Gastrocnemius medialis (tissue), 4 donors: ENCODE measurements around the gene GNG2. TPM values are rescaled to one million over a fixed set of nuclear protein-coding genes. Genes with fewer than 3 reads are reported as not detected.

ENCODE experiments used
- ATAC-seq, 2 donors: fragments of 150-250 bp; one replicate each; pipeline ENCODE4 v1.9.1; 2016
- DNase-seq, 2 donors: peaks; one replicate each; pipeline ENCODE4 v3.0.0-alpha.2; 2019
- H3K27ac ChIP-seq, 4 donors: fragments of 200-600 bp; sonication (generic); 1 replicate in 1 of 4; 2 replicates in 3 of 4; pipeline ENCODE4 v1.5.1; 2016 to 2018; ENCODE audit warnings: mild to moderate bottlenecking in 2 of 4, moderate library complexity in 1 of 4
- H3K27me3 ChIP-seq, 3 donors: fragments of 200-600 bp; sonication (generic) in 2 of 3; 1 replicate in 1 of 3; 2 replicates in 2 of 3; pipeline versions ENCODE4 v1.5.1 to v1.6.0; 2016 to 2019; ENCODE audit warnings: mild to moderate bottlenecking in 1 of 3, moderate library complexity in 1 of 3
- H3K36me3 ChIP-seq, 2 donors: fragments of 200-600 bp; sonication (generic) in 1 of 2; one replicate each; pipeline ENCODE4 v1.5.1; 2017 to 2018
- H3K4me1 ChIP-seq, 2 donors: fragments of 200-600 bp; sonication (generic) in 1 of 2; one replicate each; pipeline ENCODE4 v1.5.1; 2016 to 2017; ENCODE audit warnings: mild to moderate bottlenecking in 2 of 2
- H3K4me3 ChIP-seq, 4 donors: fragments of 200-600 bp; sonication (generic) in 3 of 4; 1 replicate in 1 of 4; 2 replicates in 3 of 4; pipeline ENCODE4 v1.5.1; 2016 to 2019; ENCODE audit warnings: mild to moderate bottlenecking in 2 of 4
- H3K9me3 ChIP-seq, 3 donors: fragments of 200-600 bp; sonication (generic) in 2 of 3; 1 replicate in 1 of 3; 2 replicates in 2 of 3; pipeline ENCODE4 v1.5.1; 2016 to 2019
- POLR2A ChIP-seq, 2 donors: fragments of 450-650 bp; IDR thresholded peaks; one replicate each; pipeline ENCODE4 v1.6.1; 2017; ENCODE audit warnings: antibody characterized with exemption in 2 of 2, mild to moderate bottlenecking in 2 of 2, moderate library complexity in 2 of 2
- in situ Hi-C, 4 donors: fragments of 200-750 bp; cut with MboI; loops; one replicate each; pipeline versions ENCODE4 v1.15.0 to v1.8.0; 2017; ENCODE audit warnings: low sequenced_read_pairs in 4 of 4
- intact Hi-C: fragments of 100-400 bp; cut with DNase I; formaldehyde crosslinking; loops from one replicate; pipeline ENCODE4 v1.15.1; 2023; ENCODE audit warnings: low total_unique reads
- total RNA-seq, 4 donors: library from RNA; depleted of rRNA; stranded (reverse); fragments of >200 nt; gene quantifications; one replicate each; pipeline versions ENCODE4 v1.1.0 to v1.2.3, GENCODE V29; 2016
- TF ChIP-seq, protein P1 (sequence below), 5 experiments: fragments of 450-650 bp in 3 of 5; fragments of 200-600 bp in 2 of 5; sonication (generic) in 2 of 5; IDR thresholded peaks in 4 of 5; conservative IDR thresholded peaks in 1 of 5; 1 replicate in 4 of 5; 2 replicates in 1 of 5; pipeline ENCODE4 v1.5.1; 2016 to 2019; ENCODE audit warnings: antibody characterized with exemption in 5 of 5, mild to moderate bottlenecking in 3 of 5, moderate library complexity in 3 of 5

GNG2 gene
- total RNA-seq, 4 donors from 2014 or later: 0.41 to 4.9 (median 2.2) TPM

DNA sequence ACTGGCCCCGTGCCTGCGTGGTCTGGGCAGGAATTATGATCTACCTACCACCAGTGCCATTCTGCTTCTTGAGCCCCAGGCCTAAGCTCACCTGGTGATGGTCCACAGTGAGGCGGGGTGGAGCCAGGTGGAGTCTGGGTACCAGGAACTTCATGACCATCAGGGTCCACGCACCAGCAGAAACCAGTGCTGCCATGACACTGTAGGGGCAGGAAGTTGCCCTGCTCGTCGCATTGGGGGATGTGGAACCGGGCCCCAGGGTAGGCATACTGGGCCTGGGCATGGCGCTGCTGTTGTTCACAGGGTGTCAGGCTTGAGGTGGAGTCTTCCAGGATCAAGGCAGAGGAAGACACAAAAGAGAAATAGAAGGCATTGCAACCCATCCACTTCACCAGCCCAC lies 158.6 kb downstream of the GNG2 start:
- in situ Hi-C loops: no loop called here
- Histone ChIP-seq H3K4me1 (peaks cover 0 to 18% of the 10 kb centered on the region in 2 donors), H3K4me3 (no peak overlapping the region), H3K9me3 (no peaks in the 10 kb centered on the region), H3K36me3 (no peaks in the 10 kb centered on the region), H3K27ac (no peak overlapping the region), H3K27me3 (no peaks in the 10 kb centered on the region)
- TF ChIP-seq POLR2A (IDR thresholded peaks at IDR 0.05): no peak
- TF ChIP-seq, protein P1, sequence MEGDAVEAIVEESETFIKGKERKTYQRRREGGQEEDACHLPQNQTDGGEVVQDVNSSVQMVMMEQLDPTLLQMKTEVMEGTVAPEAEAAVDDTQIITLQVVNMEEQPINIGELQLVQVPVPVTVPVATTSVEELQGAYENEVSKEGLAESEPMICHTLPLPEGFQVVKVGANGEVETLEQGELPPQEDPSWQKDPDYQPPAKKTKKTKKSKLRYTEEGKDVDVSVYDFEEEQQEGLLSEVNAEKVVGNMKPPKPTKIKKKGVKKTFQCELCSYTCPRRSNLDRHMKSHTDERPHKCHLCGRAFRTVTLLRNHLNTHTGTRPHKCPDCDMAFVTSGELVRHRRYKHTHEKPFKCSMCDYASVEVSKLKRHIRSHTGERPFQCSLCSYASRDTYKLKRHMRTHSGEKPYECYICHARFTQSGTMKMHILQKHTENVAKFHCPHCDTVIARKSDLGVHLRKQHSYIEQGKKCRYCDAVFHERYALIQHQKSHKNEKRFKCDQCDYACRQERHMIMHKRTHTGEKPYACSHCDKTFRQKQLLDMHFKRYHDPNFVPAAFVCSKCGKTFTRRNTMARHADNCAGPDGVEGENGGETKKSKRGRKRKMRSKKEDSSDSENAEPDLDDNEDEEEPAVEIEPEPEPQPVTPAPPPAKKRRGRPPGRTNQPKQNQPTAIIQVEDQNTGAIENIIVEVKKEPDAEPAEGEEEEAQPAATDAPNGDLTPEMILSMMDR (IDR thresholded peaks at IDR 0.05 in 4 of 5, conservative IDR thresholded peaks at IDR 0.05 in 1 of 5): no peak
- intact Hi-C loops: loop anchor here (5.0 kb wide), 2 partner anchors 33 to 48 kb away; partner anchors contain the start of gene NID2
- ATAC-seq (no peak), DNase-seq (no peak)

Other genes with a start within 250 kb of the GNG2 start
- gene FRMD6, start 208.7 kb upstream of the GNG2 start, total RNA-seq: 10 to 100 TPM in 3 of 4 donors, 1 to 10 TPM in 1; 6.7 to 15.9 (median 13.0) TPM
- gene RTRAF, start 128.9 kb downstream of the GNG2 start, total RNA-seq: 10 to 100 TPM; 68.6 to 91.2 (median 78.4) TPM
- gene NID2, start 208.4 kb downstream of the GNG2 start, total RNA-seq: 1 to 10 TPM; 1.9 to 5.6 (median 4.3) TPM